Naive thymus-derived CD8-positive, alpha-beta T cell (primary cell): ENCODE measurements around the gene CYP8B1. TPM values are rescaled to one million over a fixed set of nuclear protein-coding genes. Genes with fewer than 3 reads are reported as not detected.

Experiments used
- ATAC-seq, 2 donors: fragments of 150-1000 bp; cut with Tn5 transposase in 1 of 2; sonication (Bioruptor Pico), chemical (Tn5 transposase) in 1 of 2; 1 replicate in 1 of 2; 2 replicates in 1 of 2; pipeline ENCODE4 v1.10.0; 2021; ENCODE audit warnings: mild to moderate bottlenecking in 2 of 2, moderate library complexity in 2 of 2
- POLR2A ChIA-PET: fragments of 350-600 bp; sonication (Branson Sonifier 250); formaldehyde crosslinking; loops from one replicate; lab custom pipeline; 2021; ENCODE audit warnings: antibody characterized with exemption; lab: Charles Lee
- DNase-seq, 10 donors: peaks; one replicate each; pipeline versions ENCODE4 v3.0.0 to v3.0.0-alpha.2; 2020 to 2022
- H3K27ac Mint-ChIP-seq, 10 donors: one replicate each; pipeline ENCODE4 v1.8.0; 2020 to 2022; ENCODE audit warnings: mild to moderate bottlenecking in 10 of 10, mixed read lengths in 10 of 10, moderate library complexity in 4 of 10, inconsistent platforms in 1 of 10
- H3K27me3 Mint-ChIP-seq, 5 donors: one replicate each; pipeline ENCODE4 v1.8.0; 2021 to 2022; ENCODE audit warnings: mixed read lengths in 5 of 5
- H3K36me3 Mint-ChIP-seq, 3 donors: one replicate each; pipeline ENCODE4 v1.8.0; 2020 to 2022; ENCODE audit warnings: mixed read lengths in 3 of 3, mild to moderate bottlenecking in 2 of 3, inconsistent platforms in 1 of 3
- H3K4me1 Mint-ChIP-seq, 4 donors: one replicate each; pipeline ENCODE4 v1.8.0; 2021 to 2022; ENCODE audit warnings: mixed read lengths in 4 of 4
- H3K4me3 Mint-ChIP-seq, 10 donors: one replicate each; pipeline ENCODE4 v1.8.0; 2020 to 2022; ENCODE audit warnings: mild to moderate bottlenecking in 10 of 10, mixed read lengths in 10 of 10, moderate library complexity in 6 of 10, inconsistent platforms in 1 of 10
- H3K9me3 Mint-ChIP-seq, 9 donors: one replicate each; pipeline ENCODE4 v1.8.0; 2020 to 2022; ENCODE audit warnings: mixed read lengths in 9 of 9, mild to moderate bottlenecking in 3 of 9, inconsistent platforms in 1 of 9, moderate library complexity in 1 of 9
- polyA plus RNA-seq, 3 donors: library from polyadenylated mRNA; unstranded; fragments of 300-500 nt; fragmentation: Illumina TruSeq; gene quantifications; one replicate each; pipeline ENCODE4 v1.2.3, GENCODE V29; 2021
- total RNA-seq, 8 experiments: library from RNA in 2 of 8; stranded (reverse) in 2 of 8; gene quantifications; one replicate each; pipeline ENCODE4 v1.2.3 and lab custom pipeline; 2021 to 2026

CYP8B1 gene
- total and polyA plus RNA-seq, 5 experiments from 2014 or later = not detected

DNA sequence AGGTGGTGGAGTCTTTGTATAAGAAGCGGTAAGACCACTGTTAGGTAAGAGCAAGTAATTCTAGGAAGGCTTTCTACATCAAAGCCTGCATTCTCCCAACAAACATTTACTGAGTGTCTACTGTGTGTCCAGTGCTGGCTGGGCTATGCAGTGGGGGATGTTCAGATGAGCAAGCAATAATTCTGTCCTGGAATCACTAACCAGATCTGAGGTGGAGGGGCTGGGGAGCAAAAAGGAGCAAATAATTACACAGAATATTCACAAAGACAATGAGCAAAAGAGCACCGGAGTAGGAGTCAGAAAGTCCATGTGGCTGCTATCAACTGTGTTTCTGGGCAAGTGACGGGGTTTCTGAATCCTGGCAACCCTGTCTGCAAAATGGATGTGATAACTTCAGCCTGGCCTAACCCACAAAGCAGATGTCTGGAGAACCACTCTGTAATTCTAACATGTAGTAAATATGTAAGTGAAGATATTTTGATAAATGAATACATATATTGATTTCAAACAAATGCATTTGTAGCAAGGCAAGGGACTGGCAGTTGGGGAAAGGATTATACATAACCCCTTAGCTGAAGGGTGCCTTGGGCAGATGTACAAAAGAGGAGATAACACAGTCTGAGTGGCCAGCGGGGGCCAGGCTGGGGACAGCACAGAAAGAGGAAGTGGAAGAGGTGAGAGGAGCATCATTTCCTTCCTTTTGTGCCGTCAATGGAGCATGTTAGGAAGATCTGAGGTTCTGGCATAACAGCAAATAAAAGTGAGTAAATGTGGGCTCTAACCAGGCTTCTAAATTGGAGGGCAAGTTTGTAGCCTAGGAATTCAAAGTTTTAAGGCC lies 28.8 kb downstream of the CYP8B1 start:
- Mint-ChIP-seq H3K27me3 (peaks cover 0 to 2% (median 0%) of the 10 kb centered on the region in 5 donors), H3K27ac (peak overlapping the region; percentile 23 to 86 (median 76)), H3K9me3 (no peaks in the 10 kb centered on the region), H3K4me3 (peak overlapping the region in 4 of 10 donors; percentile 1 to 67 (median 22)), H3K36me3 (no peaks in the 10 kb centered on the region), H3K4me1 (peaks cover 7 to 17% (median 13%) of the 10 kb centered on the region in 4 donors)
- POLR2A ChIA-PET = interaction anchor here (0.7 kb wide), 1 partner anchor 58 kb away, joined by 3 read pairs; no protein-coding TSS in a partner anchor
- ATAC-seq (peak; percentile 54 to 79), DNase-seq (peak in 2 of 10 donors; percentile 3 to 5)

DNA sequence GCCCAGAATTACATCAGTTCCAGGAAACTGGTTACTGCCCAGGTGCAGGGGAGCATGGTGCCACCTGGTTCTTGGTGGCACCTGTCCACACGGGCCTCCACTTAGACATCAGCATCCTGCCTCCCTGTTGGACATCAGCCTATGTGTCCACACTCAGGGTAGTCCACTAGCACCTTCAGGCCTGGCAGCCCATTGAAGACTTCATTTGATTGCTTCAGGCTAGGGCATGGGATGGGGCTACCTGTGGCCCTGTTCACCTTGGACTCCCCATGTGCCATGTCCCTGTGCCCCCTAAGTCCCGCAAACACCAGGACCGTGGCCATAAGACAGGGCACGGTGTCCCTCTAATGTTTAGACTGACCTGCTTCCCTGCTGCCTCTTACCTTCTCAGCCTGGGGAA lies 30.9 kb downstream of the CYP8B1 start:
- DNase-seq (no peak), ATAC-seq (no peak)
- H3K27me3 Mint-ChIP-seq = peaks cover 0 to 2% (median 0%) of the 10 kb centered on the region in 5 donors
- no peak overlapping the region for H3K4me3 Mint-ChIP-seq
- H3K27ac Mint-ChIP-seq = no peak overlapping the region
- POLR2A ChIA-PET = no interaction called here
- H3K36me3 Mint-ChIP-seq = no peaks in the 10 kb centered on the region
- peaks cover 7 to 17% (median 13%) of the 10 kb centered on the region in 4 donors for H3K4me1 Mint-ChIP-seq
- no peaks in the 10 kb centered on the region for H3K9me3 Mint-ChIP-seq

DNA sequence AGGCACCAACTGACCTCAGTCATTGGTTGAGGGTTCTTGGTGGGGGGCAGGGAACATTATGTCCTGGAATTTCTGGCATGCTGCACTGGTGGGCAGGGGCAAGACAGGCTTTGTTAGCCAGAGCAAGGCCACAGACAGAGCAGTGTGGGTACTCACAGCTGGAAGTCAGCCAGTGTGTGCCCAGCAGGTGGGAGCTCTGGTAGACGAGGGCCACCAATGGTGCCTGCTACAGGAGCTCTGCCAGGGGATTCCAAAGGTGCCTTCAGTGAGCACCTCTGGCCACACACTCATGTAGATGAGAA lies 31.3 kb downstream of the CYP8B1 start:
- no peaks in the 10 kb centered on the region for H3K9me3 Mint-ChIP-seq
- H3K4me1 Mint-ChIP-seq = peaks cover 7 to 17% (median 14%) of the 10 kb centered on the region in 4 donors
- no peak overlapping the region for H3K4me3 Mint-ChIP-seq
- no peak overlapping the region for H3K27ac Mint-ChIP-seq
- peaks cover 0 to 6% (median 0%) of the 10 kb centered on the region in 5 donors for H3K27me3 Mint-ChIP-seq
- ATAC-seq (no peak), DNase-seq (no peak)
- POLR2A ChIA-PET = no interaction called here
- no peaks in the 10 kb centered on the region for H3K36me3 Mint-ChIP-seq

DNA sequence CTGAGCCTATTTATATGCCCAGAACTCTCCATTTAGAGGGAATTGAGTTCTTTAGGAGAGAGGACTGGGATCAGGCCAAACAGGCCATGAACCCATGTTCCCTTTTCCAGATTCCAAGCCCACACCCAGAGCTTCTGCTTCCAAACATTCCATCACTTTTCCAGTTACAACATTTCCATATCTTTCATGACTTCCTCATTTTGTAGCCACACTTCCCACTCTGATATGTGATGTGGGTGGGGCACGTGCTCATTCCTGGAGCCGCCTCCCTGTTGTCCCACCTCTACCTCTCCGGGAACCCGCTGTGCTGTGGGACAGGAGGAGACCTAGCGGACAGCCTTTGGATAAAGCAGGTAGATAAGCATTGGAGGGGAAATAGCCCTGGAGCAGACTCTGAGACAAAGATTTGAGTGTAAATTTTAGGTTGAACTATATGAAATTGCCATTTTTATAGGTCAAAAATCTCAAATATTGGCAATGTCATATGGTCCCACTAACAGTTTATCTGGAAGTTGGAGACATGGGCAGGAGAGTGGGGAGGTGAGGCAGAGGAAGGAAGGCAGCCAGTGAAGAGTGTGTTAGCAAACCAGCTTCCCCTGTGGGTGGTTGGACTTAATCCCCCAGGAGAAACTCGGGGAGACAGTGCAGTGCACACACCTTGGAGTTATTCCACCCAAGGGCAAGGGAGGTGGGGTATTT lies 31.8 kb downstream of the CYP8B1 start:
- peak overlapping the region in 1 of 10 donors; percentile 73 for H3K27ac Mint-ChIP-seq
- DNase-seq (no peak), ATAC-seq (no peak)
- POLR2A ChIA-PET = no interaction called here
- no peaks in the 10 kb centered on the region for H3K36me3 Mint-ChIP-seq
- H3K4me1 Mint-ChIP-seq = peaks cover 7 to 17% (median 14%) of the 10 kb centered on the region in 4 donors
- peaks cover 0 to 6% (median 0%) of the 10 kb centered on the region in 5 donors for H3K27me3 Mint-ChIP-seq
- H3K4me3 Mint-ChIP-seq = no peak overlapping the region
- H3K9me3 Mint-ChIP-seq = no peaks in the 10 kb centered on the region

DNA sequence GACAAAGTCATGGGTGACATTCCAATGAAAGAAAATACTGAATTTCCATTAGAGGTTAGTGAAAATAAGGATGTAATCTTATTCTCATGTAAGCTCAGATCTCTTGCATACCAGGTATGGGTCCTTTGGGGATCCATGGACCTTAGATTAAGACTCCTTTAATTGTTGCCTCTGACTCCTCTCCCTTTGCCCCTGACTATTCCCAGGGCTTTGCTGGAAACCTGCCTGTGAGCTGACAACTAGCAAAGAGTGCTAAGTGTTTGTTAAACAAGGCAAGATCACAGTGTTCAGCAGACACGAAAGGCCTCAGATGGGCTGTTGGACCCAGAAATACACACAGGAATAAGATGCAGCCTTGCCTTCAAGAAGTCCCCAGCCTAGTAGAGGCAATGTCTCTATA lies 34.3 kb downstream of the CYP8B1 start:
- Mint-ChIP-seq H3K36me3 (no peaks in the 10 kb centered on the region), H3K4me3 (no peak overlapping the region), H3K27me3 (peaks cover 0 to 6% (median 0%) of the 10 kb centered on the region in 5 donors), H3K4me1 (peaks cover 0 to 2% (median under 1%) of the 10 kb centered on the region in 4 donors), H3K9me3 (no peaks in the 10 kb centered on the region), H3K27ac (no peak overlapping the region)
- POLR2A ChIA-PET = no interaction called here
- no peak for ATAC-seq
- DNase-seq = no peak

DNA sequence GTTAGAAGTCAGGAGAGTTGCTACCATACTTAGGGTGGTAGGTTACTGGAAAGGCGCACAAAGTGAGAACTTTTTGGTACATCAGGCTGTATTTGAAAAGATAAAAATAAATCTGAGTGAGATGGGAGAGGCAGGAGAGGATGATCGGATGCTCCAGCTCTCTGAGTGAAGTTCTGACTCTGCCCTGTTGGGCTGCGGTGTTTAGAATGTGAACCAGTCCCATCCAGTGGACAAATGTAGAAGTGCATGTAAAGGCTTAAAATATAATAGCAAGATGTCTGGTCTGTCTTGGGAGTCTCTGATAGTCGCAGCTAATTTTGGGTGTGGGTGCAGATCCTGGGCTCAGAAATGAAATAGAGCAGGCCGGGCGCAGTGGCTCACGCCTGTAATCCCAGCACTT lies 36.1 kb downstream of the CYP8B1 start:
- ATAC-seq = peak; percentile 99 to 100
- Mint-ChIP-seq H3K27me3 (peaks cover 0 to 10% (median 0%) of the 10 kb centered on the region in 5 donors), H3K4me3 (no peak overlapping the region), H3K4me1 (peaks cover 0 to 2% (median 0%) of the 10 kb centered on the region in 4 donors), H3K9me3 (no peaks in the 10 kb centered on the region), H3K36me3 (peaks cover 0 to 3% (median 0%) of the 10 kb centered on the region in 3 donors), H3K27ac (no peak overlapping the region)
- DNase-seq = peak; percentile 10 to 66 (median 28)
- POLR2A ChIA-PET = no interaction called here

DNA sequence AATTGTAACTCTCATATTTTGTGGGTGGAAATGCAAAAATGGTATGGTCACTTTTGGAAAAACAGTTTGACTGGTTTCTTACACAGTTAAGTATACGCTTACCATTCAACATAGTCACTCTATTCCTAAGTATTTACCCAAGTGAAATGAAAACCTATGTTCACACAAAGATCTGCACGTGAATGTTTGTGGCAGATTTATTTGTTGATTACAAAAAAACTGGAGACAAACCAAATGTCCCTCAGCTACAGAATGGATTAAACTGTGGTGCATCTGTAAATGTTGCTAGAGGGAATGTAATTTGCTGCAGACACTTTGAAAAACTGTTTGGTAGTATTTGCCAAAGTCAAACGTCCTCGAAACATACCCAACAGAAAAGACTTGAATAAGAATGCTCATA lies 37.1 kb downstream of the CYP8B1 start:
- peaks cover 0 to 3% (median 0%) of the 10 kb centered on the region in 3 donors for H3K36me3 Mint-ChIP-seq
- ATAC-seq (no peak), DNase-seq (no peak)
- no peaks in the 10 kb centered on the region for H3K9me3 Mint-ChIP-seq
- peaks cover 0 to 10% (median 0%) of the 10 kb centered on the region in 5 donors for H3K27me3 Mint-ChIP-seq
- H3K4me3 Mint-ChIP-seq = no peak overlapping the region
- no peak overlapping the region for H3K27ac Mint-ChIP-seq
- POLR2A ChIA-PET = no interaction called here
- peaks cover 0 to 2% (median 0%) of the 10 kb centered on the region in 4 donors for H3K4me1 Mint-ChIP-seq

DNA sequence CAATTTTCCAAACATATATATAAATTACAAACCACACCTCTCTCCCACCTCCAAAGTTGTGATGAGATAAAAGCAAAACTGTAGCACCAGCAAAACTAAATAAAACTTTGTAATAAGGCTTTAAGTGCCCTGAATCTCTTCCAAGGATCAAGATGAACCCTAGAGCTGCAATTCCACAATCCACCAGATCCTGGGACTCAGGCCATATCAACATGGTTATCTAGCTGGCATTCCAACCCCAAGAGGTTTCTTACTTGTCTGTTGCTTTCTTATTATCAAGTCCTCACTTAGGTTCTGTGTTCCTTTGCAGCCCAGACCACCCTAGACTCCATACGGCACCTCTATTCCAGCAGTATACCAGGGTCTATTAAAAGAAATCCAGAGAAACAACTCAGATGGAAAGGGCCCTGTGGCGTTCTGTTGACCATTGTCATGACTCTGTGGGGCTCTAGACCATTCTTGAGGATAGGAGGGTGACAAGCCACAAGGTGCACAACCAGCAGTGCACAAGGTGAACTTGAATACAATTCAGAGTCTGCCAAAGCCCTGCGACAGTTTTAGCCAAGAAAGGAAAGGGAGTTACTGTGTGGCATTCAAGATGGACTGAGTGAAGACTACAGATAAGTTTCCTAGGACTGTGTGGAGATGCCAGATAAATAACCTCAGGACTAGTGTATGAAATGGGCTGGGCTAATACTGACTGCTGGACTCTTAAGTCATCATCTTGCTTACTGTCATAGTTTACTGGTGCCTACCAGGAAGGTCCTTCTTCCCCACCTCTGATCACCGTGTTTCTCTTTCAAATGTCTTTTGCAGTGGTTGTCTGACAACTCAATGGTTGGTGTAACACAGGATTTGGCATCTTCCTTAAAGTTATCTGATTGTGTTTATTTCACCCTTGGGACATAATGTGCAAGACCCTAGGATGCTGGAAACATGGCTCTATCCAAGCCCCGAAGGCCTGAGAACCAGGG lies 39.2 kb downstream of the CYP8B1 start:
- POLR2A ChIA-PET = interaction anchor here (0.6 kb wide), 1 partner anchor 32 kb away, joined by 3 read pairs; the partner anchor contains the start of gene HIGD1A
- Mint-ChIP-seq H3K27ac (peak overlapping the region in 1 of 10 donors; percentile 19), H3K27me3 (peaks cover 0 to 10% (median 0%) of the 10 kb centered on the region in 5 donors), H3K36me3 (peaks cover 0 to 3% (median 0%) of the 10 kb centered on the region in 3 donors), H3K9me3 (no peaks in the 10 kb centered on the region), H3K4me3 (no peak overlapping the region), H3K4me1 (peaks cover 0 to 4% (median 3%) of the 10 kb centered on the region in 4 donors)
- ATAC-seq = no peak
- no peak for DNase-seq

DNA sequence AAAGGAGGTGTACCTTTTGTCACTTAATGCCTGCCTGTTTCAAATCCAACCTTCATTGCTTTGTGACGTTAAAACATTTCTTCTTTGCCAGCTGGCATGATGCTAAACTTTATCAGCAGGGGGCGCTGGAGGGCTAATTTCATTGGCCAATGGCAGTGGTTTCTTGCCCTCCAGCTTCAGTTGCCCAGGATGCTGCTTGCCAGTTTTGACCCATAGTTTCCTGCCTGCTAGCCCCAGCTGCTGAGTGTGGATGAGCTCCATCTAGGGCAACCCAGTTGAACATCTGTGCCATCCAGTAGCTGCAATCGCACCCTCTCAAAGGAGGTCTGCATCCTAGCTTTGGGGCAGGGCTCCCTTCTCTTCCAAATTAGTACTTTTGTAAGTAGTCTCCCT lies 44.4 kb downstream of the CYP8B1 start:
- Mint-ChIP-seq H3K9me3 (no peaks in the 10 kb centered on the region), H3K4me3 (no peak overlapping the region), H3K27me3 (peaks cover 4 to 27% (median 10%) of the 10 kb centered on the region in 5 donors), H3K36me3 (peaks cover 0 to 3% (median 0%) of the 10 kb centered on the region in 3 donors), H3K27ac (no peak overlapping the region), H3K4me1 (peaks cover 2 to 7% (median 5%) of the 10 kb centered on the region in 4 donors)
- ATAC-seq (peak; percentile 75 to 78), DNase-seq (peak; percentile 40 to 86 (median 70))
- POLR2A ChIA-PET = no interaction called here

DNA sequence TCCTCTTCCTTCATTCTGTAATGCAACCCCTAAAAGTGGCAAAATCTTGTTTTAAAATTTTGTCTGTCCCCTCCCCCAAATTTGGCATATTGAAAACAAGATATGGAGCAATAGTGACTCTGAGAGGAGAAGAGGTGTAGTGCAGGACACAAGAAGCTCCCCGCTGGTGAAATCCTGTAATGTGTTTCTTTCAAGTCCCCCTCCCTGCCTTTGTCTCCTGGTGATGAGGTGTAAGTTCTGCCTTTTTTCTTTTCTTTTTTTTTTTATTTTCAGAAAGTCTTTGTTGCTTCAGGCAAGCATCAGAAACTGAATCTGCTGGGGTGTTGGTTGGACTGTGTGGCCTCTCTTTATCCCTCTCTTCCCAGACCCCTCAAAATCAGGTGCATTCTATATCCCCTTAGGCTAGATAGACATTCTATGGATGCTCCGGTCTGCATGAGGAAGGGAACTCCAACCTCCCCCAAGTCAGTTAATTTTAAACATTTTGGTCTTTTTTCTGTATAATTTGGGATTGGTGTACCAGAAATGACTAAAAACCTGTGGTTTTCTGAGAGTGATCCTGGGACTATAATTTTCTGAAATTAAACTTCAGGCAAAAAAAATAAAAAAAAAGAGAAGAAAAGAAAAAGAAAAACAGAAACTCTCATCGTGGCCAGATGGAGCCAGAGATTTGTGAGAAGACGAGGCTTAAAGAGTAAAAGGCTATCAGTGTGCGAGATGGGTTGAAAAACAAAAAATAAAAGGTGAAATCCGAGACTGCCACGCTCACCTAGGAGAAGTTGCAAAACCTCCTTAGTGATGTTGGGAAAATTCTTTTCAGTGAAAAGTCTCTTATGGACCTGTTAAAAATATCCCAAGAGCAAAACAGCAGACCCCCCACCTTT lies 45.0 kb downstream of the CYP8B1 start:
- Mint-ChIP-seq H3K27me3 (peaks cover 4 to 27% (median 10%) of the 10 kb centered on the region in 5 donors), H3K27ac (no peak overlapping the region)

DNA sequence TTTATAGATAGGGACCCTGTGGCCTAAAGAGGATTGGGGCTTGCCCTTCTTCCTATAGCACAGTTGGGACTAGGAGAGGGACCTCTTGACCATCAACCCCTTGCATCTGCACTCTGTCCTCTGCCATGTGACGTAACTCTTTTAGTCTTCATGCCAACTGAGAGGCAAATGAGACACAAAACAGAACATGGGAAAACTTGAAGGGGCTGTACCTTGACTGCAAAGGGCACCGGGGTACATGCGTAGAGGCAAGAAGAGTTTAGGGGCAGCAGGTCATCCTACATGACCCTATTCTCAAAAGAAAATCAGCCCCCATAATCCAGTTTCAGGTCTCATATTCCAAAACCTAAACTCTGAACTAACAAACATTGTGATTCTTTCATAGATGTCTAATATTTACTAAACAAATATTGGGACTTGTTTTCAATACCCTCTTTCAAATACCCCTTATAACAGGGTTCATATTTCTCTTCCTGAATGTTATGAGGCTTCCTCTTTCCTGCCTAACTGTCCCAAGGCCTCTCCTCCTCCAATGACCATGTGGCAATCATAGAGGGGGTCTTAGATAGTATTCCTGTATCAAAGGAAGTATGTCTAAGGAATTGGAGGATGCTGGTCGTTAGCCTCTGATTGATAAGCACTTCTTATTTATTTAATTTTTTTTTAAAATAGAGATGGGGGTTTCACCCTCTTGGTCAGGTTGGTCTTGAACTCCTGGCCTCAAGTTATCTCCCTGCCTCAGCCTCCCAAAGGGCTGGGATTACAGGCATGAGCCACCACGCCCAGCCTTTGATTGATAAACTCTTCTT lies 45.8 kb downstream of the CYP8B1 start:
- H3K9me3 Mint-ChIP-seq = no peaks in the 10 kb centered on the region
- H3K36me3 Mint-ChIP-seq = no peaks in the 10 kb centered on the region
- H3K27me3 Mint-ChIP-seq = peaks cover 4 to 27% (median 9%) of the 10 kb centered on the region in 5 donors
- peaks cover 2 to 7% (median 5%) of the 10 kb centered on the region in 4 donors for H3K4me1 Mint-ChIP-seq
- peak overlapping the region in 1 of 10 donors; percentile 41 for H3K27ac Mint-ChIP-seq
- no peak overlapping the region for H3K4me3 Mint-ChIP-seq
- ATAC-seq (no peak), DNase-seq (no peak)
- POLR2A ChIA-PET = no interaction called here

More for the DNA sequence above, 45.0 kb downstream of the CYP8B1 start:
- Mint-ChIP-seq H3K9me3 (no peaks in the 10 kb centered on the region), H3K4me1 (peaks cover 2 to 7% (median 5%) of the 10 kb centered on the region in 4 donors), H3K36me3 (peaks cover 0 to 3% (median 0%) of the 10 kb centered on the region in 3 donors), H3K4me3 (peak overlapping the region in 1 of 10 donors; percentile 41)
- ATAC-seq (no peak), DNase-seq (no peak)
- POLR2A ChIA-PET = no interaction called here
